HG03432 (cell line): ENCODE results near the gene AHNAK.
"Not testable (repeated sequence)": the region's sequence is repeated elsewhere in the genome, so short reads cannot be mapped to it uniquely, and the experiment has no call there.

Source experiments
- ATAC-seq: cut with Tn5 transposase; IDR thresholded peaks from one replicate; pipeline ENCODE4 v1.9.1; 2021; ENCODE audit warnings: mild to moderate bottlenecking, moderate library complexity; ENCODE audit not compliant: unreplicated experiment

AHNAK gene

GRCh38 chr11:62552485-62553079 lies 6.0 kb upstream of the AHNAK start:
- no peak for ATAC-seq

- not testable (repeated sequence) for ATAC-seq
Measured at GRCh38 chr11:62550478-62550877, 3.9 kb upstream of the AHNAK start.

DNA sequence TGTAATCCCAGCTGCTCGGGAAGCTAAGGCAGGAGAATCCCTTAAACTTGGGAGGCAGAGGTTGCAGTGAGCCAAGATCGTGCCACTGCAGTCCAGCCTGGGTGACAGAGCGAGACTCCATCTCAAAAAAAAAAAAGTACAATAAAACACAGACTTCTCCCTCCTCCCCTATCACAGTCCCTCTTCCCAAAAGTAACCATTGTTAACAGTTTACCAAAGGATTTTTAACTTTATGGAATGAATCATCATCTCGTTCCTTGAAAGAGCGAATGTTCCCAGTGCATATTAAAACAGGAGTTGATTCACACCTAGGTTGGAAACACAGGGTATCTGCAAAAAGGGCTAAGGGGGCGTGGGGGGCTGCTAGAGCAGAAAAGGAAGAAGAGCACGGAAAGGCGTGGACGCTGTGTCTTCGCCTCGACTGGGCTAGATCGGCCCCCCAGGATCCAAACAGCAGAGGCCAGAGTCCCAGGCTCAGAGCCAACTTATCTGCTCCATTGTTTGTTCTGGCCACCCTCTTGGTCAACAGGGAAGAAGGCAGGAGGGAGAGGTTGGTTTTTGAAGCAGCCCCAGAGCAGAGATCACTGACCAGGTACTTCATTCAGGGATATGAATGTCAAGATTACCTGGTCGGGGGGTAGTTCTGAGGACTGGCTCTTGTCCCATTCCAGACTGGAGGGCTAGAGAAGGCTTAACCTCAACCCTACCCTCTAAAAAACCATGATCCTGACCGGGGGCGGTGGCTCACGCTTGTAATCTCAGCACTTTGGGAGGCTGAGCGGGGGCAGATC lies 2.1 kb upstream of the AHNAK start:
- ATAC-seq: no peak

DNA sequence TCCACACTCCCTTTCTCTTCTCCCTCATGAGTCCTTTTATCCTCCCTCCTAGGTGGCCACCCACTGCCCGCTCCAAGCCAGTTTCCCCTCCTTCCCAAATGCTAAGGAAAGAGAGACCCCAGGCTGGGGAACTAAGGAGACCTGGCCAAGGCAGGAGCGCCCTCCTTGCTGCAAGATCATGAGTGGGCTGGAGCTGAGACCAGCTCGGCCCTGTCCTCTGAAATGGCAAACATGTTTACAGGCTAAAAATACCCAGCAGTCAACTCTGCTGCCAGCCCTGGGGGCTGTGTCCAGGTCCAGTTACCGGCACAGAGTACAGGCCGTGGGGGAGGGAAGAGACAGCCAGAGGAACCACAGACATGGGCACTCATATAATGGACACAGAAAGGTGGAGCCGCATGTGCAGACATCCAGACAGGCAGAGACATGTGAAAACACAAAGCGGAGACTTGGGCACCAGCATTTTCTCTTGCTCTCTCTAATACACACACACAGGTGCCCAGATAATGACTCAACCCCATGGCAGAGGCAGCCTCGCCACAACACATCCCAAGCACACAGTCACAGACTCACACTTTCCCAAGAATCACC lies 1.2 kb upstream of the AHNAK start:
- ATAC-seq: no peak

DNA sequence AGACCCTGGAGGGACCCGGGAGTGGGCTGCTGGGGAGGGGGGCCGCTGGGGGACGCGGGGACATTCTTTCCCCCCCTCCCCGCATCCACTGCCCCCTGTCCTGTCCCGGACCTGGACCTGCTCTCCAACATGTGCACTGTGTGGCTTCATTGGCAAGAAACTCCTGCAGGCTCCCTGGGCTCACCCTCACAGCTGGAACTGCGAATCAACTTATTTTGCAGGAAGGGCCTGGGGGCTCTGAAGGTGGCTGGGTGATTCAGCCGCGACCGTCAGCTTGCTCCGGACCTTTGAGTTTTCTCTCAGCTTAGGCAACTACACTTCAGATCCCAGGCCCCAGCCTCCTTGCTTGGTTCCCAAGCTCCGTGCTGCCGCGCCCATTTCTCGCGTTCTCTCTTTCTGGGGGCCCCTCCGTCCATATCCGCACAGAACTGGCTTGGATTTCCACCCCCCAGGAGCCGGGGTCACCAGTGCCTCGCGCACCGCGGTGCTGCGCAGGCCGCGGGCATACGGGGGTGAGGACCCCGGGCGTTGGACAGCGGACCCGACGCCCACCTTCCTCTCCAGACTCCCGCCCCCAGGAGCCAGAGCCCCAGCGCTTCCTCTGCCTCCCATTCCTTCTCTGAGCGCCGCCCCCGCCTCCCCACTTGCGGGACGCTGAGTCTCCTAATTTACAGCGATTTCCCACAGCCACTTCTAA lies 471 bp upstream of the AHNAK start:
- no peak for ATAC-seq

- ATAC-seq: no peak
Measured at GRCh38 chr11:62545437-62546243, 966 bp downstream of the AHNAK start.

DNA sequence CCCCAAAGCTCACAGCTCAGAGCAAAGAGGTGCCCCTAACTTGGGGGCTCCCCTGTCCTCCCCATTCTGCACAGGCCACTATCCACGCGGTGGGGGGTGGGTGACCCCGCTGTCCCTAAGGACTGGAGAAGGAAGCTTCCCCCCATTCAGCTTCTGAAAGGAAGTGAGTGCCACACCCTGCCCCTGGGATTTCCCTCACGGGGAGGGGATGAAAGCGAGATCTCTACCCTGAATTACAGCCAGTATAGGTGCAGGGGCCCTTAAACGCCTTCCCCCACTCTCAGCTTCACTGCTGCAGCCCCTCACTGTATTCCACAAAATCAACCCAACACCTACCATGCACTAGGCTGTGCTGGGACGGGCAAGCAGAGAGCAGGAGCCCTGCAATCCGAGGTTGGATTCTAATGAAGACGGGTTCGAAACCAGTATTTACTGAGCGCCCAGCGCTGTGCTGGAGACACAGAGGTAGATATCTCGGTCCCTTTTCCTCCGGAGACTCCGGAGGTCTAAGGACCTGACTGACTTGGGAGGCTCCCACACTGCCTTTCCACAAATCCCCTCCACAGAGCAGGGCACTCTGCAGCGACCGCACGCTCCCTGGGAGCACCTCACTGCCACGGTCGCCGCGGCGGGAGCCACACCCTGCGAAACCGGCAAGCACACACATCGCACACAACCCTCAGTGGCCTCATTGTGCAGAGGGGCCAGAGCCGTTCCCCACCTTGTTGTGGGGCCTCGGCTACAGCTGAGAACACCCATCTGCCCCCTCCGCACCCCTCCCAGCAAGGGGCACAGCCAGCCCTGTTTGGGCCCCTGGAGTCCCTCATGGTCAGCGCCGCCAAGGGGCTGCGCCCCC lies 1.8 kb downstream of the AHNAK start:
- no peak for ATAC-seq

DNA sequence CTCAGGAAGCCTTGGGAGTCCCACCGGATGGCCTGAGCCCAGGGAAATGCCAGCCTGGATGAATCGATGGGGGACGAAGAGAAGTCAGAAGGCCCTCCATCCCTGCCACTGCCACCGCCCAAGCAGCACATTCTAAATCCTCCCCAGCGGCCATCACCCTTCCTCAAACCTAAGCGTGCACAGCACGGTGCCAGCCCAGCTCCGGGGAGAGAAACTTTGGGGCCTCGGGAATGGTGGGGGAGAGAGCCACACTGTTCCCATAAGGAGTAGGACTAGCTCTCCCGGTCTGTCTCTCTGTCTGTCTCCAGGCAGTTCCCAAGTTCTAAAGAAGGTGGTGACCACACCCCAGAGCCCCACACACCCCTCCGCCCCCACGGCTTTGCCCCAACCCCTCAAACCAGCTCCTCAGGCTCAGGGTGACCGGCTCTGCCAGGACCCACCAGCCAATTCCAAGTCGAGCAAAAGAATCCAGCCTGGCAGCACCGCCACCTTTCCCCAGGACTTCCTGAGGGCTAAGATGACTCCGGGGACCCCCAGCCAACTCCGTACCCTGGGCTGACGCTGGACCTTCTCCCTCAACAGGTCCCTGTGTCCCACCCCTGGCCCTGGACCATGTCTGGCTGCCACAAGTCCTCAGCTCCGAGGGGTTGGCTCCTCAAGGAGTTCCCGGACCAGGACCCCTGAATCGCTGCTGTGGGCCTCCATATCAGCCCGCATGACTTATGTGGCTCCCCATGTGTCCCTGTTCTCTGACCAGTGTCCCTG lies 2.7 kb downstream of the AHNAK start:
- no peak for ATAC-seq

GRCh38 chr11:62542750-62543567 lies 3.6 kb downstream of the AHNAK start:
- ATAC-seq: peak; percentile 28

GRCh38 chr11:62542111-62542745 lies 4.4 kb downstream of the AHNAK start:
- no peak for ATAC-seq

DNA sequence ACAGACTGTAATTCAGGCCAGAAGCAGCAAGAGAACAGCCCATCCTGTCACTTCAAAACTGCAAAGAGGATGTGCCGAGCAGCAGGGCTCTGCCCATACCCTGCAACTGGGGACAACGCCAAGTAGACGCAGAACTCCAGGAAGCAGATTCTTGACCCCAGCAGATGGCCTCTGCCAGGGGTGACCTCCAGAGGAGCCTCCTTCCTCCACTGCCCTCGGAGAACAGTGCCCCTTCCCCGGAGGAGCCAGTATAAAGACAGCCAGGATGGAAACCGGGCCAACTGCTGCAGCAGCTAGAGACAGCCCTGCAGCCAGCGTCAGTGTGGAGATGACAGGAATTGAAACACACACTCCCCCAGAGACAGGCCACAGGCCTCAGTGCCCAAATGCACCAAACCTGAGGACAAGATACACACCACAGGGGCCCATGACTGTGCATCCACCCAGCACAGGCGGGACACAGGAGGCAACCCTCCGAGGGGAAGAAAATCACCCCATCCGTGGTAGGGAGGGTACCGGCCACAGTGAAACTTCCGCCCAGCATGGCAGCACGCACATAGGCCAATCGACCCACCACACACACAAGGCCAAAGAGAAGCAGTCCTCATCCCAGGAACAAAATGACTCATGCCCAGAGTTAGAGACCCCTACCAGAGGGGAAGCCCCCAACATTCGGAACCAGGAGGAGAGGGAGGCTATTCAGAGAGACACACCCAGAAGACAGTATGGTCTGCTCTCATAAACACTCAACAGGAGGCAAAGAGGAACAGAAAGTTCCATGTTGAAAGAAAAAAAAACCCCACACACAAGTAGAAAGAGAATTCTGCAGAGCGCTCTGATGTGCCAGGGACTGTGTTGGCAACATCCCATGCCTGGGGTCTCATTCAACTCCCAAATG lies 5.6 kb downstream of the AHNAK start:
- peak; percentile 52 for ATAC-seq

GRCh38 chr11:62539238-62539925 lies 7.2 kb downstream of the AHNAK start:
- no peak for ATAC-seq

GRCh38 chr11:62538470-62539237 lies 8.0 kb downstream of the AHNAK start:
- ATAC-seq: no peak

GRCh38 chr11:62536301-62536957 lies 10.2 kb downstream of the AHNAK start:
- ATAC-seq: no peak

- ATAC-seq: no peak
Measured at GRCh38 chr11:62535802-62536201, 10.8 kb downstream of the AHNAK start.
